Dermis microvascular lymphatic vessel endothelial cell (primary cell): ENCODE results near the gene ARL4A. TPM values are rescaled to one million over a fixed set of nuclear protein-coding genes. Genes with fewer than 3 reads are reported as not detected.
A peak's percentile ranks its signal among the peaks of the same experiment; 100 is the strongest.

Source experiments
- DNase-seq, 2 donors: peaks; one replicate each; pipeline versions ENCODE4 v3.0.0 to v3.0.0-alpha.2; 2010; ENCODE audit warnings: low read depth in 2 of 2
- total RNA-seq: library from RNA; depleted of rRNA; stranded (reverse); fragments of >200 nt; gene quantifications from 2 replicates; pipeline ENCODE4 v1.2.1, GENCODE V29; 2014

ARL4A gene
- total RNA-seq, 1 donor from 2014 or later = 315 TPM

DNA sequence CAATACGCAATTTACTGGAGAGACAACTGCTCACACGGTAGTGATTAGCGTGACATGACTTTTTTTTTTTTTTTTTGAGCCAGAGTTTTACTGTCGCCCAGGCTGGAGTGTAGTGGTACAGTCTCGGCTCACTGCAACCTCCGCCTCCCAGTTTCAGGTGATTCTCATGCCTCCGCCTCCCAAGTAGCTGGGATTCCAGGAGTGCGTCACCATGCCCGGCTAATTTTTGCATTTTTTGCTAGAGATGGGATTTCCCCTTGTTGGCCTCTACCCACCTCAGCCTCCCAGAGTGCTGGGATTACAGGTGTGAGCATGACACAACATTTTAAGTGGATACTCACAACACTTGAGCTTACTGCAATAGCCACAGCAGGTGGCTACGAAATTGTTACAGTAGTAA is 11.9 kb downstream of the ARL4A start:
- DNase-seq = no peak

DNA sequence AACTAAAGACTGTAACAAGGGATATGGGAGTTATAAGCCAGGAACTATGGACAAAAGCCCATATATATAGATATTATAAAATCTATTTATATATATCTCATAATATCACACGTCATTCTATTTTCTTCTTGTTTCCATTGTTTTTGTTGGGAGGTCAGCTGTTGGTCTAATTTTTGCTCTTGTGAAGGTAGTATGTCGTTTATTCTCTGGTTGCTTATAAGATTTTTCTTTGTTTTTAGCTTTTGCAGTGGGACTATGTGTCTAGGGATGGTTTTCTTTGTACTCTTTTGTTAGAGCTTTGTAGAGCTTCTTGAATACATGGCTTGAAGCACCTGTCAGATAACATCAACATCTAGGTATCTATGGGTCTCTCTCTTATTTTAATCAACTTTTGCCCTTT is 14.0 kb downstream of the ARL4A start:
- no peak for DNase-seq

DNA sequence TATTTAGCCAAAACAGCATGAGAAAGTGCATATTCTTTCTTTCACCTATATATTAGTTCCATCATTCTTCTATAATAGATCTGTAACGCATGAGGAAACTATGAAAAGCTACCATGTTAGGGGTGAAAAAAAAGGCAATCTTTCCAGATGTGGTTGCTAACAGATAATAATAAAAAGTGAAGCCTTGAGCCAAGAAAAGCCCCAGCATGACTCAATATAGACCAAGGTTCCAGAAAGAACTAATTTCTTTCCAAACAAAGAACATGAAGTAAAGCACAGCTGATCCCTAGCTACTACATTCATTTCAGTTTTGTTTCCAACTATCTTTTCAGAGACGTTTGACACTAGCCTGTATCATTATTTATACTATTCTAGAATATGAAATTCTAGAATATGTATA is 16.4 kb downstream of the ARL4A start:
- DNase-seq = no peak

DNA sequence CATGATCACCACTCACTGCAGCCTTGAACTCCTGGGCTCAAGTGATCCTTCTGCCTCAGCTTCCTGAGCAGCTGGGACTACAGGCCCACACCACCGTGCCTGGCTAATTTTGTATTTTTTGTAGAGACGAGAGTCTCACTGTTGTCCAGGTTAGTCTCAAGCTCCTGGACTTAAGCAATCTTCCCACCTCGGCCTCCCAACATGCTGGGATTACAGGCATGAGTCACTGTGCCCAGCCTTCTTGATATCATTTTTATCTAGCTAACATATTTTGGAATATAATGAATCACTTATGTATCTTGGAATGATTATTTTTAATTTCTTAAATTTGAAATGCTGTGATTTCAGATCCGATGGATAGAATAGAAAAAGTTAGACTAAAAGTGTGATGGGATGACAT is 18.4 kb downstream of the ARL4A start:
- DNase-seq = no peak

DNA sequence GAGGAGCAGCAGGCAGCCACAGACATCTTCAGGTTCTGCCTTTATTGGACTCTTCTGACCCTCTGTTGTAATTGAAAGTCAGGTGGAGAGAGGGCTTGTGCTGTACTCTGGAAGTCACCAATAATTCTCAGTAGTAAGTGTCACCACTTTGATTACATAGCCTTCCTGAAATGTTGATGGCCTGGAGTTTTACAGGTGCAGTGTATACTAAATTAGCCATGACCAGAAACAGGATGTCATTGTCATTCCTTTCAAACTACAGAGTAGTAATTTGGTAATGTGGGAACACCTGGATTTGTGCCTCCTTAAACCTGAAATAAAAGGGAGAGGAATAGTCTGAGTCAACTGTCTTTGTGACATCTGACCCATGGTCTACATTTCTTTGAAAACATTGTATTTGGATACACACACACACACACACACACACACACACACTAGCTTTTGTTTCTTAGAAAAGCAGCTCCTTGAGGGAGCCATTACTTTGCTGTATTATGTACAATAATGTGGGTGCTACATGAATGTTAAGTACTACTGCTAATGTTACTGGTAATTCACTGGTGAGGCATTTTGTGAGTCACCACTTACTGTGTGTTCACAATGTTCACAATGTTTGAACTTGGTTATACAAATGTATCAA is 19.6 kb downstream of the ARL4A start:
- DNase-seq = no peak

DNA sequence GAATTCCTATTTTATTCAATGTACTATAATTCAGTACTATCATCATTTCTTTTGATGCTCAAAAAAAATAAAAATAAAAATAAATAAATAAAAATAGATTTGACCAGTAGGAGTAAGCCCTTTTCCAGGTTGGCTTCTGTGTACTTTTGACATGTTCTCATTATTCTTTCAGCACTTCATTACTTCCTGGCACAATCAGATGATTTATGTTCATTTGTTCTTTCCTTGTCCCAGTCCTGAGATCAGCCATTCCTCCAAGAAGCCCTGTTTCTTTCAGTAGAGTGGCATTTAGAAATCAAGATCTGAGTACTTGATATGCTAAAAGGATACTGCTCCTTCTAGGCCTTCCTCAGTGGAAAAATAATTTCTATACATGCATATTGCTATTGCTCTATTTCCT is 20.9 kb downstream of the ARL4A start:
- peak in 1 of 2 donors; percentile 60 for DNase-seq

DNA sequence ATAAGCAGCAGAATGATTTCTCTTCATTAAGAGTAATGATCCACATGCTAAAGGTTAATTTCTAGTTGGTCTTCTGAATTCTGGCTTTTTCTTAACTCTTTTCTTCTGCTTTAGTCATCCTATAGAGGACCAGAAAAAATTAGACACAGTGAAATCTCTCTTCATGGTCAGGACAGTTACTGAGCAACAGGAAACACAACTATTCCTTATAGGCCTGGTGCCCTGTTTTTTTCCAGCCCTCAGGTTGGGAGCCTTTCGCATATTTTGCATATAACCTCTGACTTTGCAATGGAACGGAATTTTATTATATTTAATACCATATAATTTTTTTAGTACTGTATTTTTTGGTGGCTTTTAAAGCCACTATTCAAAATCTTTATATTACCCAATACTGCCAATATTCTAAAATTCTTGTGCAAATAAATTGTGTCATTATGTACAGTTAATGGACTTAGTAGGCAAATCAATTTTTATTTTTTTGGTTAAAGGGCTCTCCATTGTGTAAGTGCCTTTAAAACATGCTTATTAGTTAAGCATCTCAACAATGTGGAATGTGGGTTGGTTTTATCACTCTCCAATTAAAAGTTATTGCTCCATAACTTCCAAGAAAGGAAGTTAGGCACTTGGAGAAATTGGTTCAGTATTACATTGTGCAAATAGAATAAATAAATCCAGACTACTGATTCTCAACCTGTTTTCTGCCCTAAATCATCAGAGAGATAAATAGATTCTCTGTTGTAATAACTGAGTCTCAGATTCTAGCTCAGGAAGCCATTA is 22.5 kb downstream of the ARL4A start:
- DNase-seq = no peak

DNA sequence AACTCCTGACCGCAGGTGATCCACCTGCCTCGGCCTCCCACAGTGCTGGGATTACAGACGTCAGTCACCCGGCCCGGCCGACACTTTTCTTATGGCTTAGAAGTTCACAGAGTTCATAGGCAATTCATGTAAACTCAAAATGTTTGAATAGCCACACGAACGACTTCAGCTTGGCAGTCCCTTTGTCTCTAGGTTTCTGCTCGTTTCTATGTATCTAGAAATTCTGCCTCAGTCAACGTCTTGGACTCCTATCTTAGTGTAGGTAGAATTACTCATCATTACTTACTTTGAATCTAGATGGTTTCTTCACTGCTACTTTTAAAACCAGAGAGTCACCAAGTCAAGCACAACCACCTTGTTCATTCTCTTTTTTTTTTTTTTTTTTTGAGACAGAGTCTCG is 23.7 kb downstream of the ARL4A start:
- DNase-seq = no peak

DNA sequence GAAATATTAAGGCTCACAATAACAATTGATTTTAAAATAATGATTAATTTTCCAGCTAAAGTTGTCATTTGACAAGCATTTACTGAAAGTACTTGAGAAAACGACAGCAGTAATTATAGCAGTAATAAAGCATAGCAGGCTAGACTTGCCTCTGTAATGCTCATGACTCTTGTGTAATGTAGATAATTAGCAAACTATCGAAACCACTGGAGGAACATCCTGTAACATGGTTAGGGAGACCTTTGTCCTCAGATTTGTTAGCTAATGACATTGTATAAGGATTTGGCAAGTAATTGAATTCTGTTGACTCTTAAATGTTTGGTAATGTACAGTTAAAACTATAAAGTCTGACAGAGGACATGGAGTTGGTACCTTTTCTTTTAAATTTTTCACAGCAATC is 24.8 kb downstream of the ARL4A start:
- no peak for DNase-seq

DNA sequence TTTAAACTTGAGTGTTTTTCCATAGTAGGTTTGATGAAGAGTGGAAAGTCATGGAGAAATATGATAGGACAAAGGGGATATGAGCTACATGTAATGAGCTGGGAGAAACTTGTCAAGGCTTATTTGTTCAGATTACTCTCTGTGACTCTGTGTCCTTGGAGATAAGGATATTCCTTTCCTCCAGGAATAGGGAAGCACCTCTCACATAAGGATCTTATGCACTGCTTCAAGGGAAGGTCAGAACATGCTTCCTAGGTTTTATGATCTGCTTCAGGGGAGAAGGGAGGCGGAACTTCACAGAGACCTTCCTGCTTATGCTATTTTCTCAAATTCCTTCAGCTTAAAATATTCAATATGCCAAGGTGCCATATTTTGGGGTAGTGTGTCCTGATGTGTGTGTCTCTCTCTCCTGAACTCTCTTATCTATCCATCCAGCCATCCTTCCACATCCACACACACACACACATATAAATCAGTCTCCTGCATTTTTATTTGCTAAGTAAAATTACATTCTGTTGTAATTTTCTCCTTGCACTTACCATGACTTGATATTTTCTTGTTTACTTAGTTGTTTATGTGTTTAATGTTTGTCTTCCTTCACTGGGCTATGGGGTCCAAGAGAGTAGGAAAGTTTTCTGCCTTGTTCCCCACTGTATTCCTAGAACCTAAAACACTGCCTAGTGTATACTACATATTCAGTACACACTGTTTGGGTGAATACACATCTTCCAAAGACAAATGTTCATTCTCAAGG is 26.4 kb downstream of the ARL4A start:
- peak in 1 of 2 donors; percentile 63 for DNase-seq

DNA sequence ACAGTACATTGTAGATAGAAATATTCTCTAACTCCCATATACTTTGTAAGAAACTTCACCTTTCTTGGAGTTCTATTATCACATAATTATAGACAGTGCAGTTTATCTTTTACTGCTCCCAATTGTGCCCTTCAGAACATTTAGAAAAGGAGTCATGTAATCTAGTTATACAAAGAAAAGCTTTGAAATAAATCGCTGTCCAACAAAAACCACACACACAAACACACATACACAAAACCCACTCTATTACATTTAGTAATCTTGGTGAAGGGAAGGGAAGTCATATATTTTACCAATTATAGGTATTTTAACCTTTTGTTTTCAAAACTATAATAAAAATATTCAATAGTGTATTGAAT is 26.9 kb downstream of the ARL4A start:
- no peak for DNase-seq

DNA sequence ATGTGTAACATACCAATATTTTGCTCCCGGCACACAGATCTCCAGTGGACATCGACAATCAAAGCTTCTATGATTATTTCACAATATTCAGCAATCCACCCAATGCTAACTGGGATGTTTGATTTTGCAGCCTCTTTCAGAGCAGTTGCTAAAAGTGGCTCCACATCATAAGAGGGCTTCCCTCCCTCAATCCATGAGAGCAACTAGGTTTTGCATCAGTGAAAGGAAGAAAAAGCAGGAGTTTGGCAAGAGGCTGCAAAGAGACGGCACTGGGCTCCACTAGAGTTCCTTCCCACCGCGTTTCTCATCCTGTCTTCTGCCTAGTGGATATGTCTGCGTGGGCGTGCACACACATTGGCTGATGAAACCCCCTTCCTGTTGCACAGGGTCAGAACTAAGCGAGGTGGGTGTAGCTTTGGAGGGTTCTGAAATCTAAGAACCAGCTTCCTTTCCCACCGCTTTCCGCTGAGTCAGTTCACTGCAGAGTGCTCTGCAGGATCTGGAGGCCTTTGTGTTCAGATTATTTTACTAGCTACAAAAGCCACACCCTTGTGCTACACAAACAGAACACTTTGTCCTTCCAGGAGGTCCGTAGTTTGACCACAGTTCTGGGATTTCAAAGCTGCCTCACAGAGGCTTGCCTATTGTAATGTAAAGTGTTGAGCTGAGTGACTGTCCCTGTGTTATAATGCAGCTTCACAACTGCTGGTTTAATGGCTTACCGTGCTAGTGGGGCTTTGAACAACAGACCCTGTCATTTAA is 28.1 kb downstream of the ARL4A start:
- DNase-seq = peak; percentile 91 to 99

DNA sequence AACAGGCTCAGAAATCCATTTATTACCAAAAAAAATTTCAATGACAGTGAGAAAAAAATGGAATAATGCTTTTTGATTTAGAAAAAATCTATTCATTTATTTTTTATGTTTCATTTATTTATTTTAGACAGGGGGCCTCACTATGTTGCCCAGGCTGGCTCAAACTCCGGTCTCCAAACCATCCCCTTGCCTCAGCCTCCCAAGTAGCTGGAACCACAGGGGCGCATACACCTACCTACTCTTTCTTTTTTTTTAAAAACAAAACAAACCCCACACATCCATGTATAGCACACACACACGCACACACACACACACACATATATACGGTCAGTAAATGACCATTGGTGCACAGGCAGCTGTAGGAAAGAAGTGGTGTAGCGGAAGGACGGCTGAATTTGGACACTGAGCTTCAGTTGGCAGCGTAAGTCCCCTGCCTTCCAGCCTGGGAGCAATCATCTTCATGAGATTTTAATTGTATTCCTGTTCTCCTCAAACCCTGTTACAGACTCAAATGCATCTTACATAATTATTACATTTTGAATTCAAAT is 28.8 kb downstream of the ARL4A start:
- DNase-seq = peak in 1 of 2 donors; percentile 56

DNA sequence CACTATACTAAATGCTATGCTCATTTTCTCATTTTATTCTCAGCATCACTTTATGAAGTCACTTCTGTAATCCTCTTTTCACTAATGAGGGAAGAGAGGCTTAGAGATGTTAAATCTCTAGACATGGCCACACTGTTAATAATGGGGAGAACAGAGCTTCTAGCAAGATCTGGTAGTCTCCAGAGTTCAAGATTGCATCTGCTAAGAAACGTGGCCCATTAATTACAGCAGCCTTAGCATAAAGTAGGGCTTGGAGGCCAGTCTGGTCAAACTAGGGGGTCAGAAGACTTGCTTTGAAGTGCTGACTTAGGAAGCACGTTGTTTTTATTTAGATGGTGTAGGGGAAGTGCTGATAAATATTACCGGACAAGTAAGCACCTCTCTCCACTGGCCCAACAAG is 29.3 kb downstream of the ARL4A start:
- no peak for DNase-seq

DNA sequence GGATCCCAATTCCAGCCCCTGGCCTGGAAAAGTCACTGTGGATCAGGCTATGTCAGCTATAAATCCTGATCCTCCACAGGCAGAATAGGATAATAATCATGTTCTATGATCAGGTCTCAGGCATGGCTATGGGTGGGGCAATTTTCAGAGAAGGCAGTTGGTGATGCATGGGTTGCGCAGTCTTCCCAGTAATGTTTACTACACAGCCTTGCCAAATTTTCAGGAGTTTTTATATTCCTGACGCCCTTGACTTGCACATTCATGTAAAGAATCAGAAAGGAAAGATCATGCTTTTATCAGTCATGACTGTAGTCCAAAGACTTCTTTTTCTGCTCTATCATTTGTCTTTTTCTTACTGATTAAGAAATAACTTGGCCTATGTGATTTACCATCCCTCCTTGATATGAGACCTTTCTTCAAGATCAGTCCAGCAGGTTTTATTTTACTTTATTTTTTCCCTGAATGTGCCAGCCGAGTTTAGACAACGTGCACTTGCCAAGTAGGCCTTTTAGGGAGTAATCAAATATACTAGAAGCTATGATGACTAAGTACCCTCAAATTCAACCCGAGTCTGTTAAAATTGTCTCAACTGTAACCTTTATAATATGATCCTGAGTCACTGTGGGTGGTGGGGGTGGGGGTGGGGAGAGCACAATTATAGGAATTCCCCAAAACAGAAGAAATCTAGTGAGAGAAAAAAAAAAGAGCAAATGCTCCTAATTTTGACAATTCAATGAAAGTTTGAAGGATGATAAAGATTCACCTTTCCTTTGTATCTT is 31.9 kb downstream of the ARL4A start:
- DNase-seq = peak in 1 of 2 donors; percentile 77

DNA sequence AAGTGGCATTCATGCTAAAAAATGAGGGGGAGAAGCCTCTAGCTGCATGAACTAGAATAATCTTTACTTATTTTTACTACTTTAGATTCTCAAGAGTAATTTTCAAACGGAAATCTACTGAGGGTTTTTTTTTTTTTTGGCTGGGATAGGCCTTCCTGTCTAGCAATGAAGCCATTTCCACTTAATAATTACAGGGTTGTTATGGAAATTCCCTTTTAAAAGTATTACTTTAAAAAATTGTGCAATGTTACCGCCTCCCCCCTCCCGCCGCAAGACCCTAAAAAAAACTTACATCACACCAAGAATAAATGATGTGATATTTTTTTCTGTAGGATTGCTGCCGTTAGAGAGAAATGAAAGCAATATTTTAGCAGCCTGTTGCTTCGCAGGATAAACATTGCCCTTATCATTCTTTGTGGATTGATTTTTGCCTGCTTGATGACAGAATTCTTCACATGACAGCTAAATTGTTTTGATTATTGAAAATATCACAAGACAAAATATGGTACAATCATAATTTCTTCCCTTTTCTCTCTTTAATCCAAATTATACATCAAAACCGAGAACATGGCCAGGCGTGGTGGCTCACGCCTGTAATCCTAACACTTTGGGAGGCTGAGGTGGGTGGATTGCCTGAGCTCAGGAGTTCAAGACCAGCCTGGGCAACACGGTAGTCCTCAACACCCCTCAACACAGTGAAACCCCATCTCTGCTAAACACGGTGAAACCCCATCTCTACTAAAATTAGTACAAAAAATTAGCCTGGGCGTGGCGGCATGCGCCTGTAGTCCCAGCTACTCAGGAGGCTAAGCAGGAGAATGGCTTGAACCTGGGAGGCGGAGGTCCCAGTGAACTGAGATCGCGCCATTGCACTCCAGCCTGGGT is 32.8 kb downstream of the ARL4A start:
- DNase-seq = peak; percentile 76 to 83

DNA sequence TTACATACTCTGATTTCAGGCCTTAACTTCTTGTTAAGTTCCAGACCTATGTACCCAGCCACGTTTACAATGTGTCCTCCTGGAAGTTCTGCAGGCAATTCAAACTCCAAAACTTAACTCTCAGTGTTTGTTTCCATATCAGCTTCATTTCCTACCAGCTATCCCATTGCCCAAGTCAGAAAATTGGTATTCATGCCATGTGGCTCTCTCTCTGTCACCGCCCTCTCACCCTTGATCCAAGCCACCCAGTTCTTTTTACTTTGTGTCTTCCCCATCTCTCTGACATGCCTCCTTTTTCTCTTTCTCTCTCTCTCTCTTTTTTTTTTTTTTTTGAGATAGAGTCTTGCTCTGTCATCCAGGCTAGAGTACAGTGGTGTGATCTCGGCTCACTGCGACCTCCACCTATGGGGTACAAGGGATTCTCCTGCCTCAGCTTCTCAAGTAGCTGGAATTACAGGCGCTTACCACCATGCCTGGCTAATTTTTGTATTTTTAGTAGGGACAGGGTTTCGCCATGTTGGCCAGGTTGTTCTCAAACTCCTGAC is 33.9 kb downstream of the ARL4A start:
- no peak for DNase-seq

DNA sequence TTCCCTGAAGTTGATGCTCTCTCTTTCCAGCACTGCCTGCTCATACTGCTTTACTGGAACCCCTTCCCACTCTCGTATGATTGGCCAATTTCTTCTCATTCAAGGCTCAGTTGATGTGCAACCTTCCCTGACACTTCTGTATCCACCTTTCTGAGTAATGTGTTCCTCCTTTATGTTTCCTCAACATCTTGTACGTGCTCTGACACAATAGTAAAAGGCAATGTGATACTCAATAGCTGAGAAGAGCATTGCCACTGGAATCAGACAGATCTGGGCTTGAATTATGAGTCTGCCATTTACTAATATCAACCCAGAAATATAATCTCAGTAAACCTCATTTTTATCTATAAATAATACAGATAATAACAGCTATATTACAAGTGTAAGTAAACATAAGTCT is 34.7 kb downstream of the ARL4A start:
- DNase-seq = no peak
